ENCODE results near the gene TMEM132A.

DNA sequence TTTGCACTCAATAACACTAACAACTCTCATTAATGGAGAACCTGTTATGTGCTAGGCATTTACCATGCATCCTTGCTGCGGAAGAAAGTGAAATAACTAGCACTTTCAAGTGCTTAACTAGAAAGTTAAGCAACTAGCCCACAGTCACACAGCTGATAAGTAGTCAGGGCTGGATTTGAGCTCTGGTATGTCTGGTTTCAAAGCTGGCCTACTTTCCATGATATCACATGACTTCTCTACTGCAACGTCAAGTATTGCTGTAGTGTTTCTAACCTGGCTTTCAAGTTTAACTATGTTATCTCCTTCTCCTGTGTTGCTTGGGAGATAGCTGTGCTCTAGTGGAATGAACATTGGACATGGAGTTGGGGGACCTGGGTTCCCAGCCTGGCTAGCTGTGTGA is 15.6 kb downstream of the TMEM132A start:
- TF ChIP-seq, protein P1, sequence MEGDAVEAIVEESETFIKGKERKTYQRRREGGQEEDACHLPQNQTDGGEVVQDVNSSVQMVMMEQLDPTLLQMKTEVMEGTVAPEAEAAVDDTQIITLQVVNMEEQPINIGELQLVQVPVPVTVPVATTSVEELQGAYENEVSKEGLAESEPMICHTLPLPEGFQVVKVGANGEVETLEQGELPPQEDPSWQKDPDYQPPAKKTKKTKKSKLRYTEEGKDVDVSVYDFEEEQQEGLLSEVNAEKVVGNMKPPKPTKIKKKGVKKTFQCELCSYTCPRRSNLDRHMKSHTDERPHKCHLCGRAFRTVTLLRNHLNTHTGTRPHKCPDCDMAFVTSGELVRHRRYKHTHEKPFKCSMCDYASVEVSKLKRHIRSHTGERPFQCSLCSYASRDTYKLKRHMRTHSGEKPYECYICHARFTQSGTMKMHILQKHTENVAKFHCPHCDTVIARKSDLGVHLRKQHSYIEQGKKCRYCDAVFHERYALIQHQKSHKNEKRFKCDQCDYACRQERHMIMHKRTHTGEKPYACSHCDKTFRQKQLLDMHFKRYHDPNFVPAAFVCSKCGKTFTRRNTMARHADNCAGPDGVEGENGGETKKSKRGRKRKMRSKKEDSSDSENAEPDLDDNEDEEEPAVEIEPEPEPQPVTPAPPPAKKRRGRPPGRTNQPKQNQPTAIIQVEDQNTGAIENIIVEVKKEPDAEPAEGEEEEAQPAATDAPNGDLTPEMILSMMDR (IDR thresholded peaks at IDR 0.05; ENCODE audit: low read length), result no peak
- TF ChIP-seq EZH2 (optimal IDR thresholded peaks at IDR 0.05; ENCODE audit: low read depth, low read length) (no peak), EZH2phosphoT487 (IDR thresholded peaks at IDR 0.05; ENCODE audit: low read length) (no peak)
